Epithelial cell of esophagus (primary cell): ENCODE results near the gene SYCP2L.

Source experiments
- DNase-seq: peaks from one replicate; pipeline ENCODE4 v3.0.0; 2010; ENCODE audit warnings: low read depth
- H3K4me3 ChIP-seq: 2 replicates; pipeline ENCODE4 v1.5.1; 2011; ENCODE audit warnings: mild to moderate bottlenecking, low read length, control low read depth
- TF ChIP-seq, protein P1 (sequence below): IDR thresholded peaks from 2 replicates; pipeline ENCODE4 v1.5.1; 2011; ENCODE audit warnings: low read depth, mild to moderate bottlenecking, low read length, control low read depth, inconsistent platforms; ENCODE audit not compliant: insufficient read depth; ENCODE audit errors: missing control alignments

SYCP2L gene

GRCh38 chr6:10933126-10933525, 46.3 kb downstream of the SYCP2L start:
- H3K4me3 ChIP-seq, result no peak overlapping the region
- no peak for DNase-seq
- TF ChIP-seq, protein P1, sequence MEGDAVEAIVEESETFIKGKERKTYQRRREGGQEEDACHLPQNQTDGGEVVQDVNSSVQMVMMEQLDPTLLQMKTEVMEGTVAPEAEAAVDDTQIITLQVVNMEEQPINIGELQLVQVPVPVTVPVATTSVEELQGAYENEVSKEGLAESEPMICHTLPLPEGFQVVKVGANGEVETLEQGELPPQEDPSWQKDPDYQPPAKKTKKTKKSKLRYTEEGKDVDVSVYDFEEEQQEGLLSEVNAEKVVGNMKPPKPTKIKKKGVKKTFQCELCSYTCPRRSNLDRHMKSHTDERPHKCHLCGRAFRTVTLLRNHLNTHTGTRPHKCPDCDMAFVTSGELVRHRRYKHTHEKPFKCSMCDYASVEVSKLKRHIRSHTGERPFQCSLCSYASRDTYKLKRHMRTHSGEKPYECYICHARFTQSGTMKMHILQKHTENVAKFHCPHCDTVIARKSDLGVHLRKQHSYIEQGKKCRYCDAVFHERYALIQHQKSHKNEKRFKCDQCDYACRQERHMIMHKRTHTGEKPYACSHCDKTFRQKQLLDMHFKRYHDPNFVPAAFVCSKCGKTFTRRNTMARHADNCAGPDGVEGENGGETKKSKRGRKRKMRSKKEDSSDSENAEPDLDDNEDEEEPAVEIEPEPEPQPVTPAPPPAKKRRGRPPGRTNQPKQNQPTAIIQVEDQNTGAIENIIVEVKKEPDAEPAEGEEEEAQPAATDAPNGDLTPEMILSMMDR, result no peak

DNA sequence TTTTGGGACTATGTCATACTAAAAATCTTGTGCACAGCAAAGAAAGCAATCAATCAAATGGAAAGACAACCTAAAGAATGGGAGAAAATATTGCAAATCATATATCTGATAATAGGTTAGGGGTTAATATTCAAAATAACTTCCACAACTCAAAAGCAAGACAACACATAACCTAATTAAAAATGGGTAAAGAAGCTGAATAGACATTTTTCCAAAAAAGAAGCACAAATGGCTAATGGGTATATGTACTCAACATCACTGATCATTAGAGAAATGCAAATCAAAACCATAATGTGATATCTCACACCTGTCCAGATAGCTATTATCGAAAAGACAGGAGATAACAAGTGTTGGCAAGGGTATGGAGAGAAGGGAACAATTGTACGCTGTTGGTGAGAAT, 53.0 kb downstream of the SYCP2L start:
- no peak for DNase-seq
- TF ChIP-seq, protein P1, result no peak
- H3K4me3 ChIP-seq, result no peak overlapping the region

- H3K4me3 ChIP-seq, result no peak overlapping the region
- DNase-seq, result no peak
- TF ChIP-seq, protein P1, result no peak
Observed at GRCh38 chr6:10945845-10946244, 59.0 kb downstream of the SYCP2L start.

- no peak overlapping the region for H3K4me3 ChIP-seq
- no peak for DNase-seq
- TF ChIP-seq, protein P1, result no peak
Observed at GRCh38 chr6:10947966-10948365, 61.1 kb downstream of the SYCP2L start.

GRCh38 chr6:10949579-10950490, 63.0 kb downstream of the SYCP2L start:
- H3K4me3 ChIP-seq, result no peak overlapping the region
- DNase-seq, result no peak
- TF ChIP-seq, protein P1, result no peak

DNA sequence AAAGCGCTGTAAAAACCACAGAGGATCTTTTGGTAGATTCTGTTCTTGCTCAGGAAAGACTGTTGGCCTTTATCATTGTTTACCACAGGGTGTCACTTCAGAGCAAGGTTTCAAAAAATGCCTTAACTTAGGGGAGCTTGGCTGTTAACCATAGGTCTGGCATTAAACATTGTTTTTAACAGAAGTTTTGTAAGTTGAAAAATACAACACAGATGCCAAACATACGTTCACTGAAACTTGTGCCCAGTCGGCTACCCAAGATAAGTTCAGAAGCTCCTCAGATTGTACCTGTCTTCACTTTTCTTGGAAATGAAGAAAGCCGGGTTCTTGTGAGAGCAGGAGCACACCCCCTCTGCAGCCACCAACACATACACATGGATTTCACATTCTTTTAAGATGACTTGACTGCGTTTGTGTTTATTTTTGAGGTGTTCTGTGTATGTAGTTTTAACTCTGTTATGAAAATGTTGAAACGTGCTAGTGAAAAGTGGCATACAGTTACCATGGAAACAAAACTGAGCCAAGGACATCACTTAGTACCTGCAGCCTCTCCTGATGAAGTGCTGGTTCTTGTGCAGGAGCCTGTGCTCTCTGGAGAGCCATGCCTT, 64.9 kb downstream of the SYCP2L start:
- TF ChIP-seq, protein P1, result peak; percentile 75
- DNase-seq, result peak; percentile 59
- no peak overlapping the region for H3K4me3 ChIP-seq
